WTC11 (cell line): ENCODE results near the gene UBN1.

Source experiments
- ZNF232 ChIP-seq: sonication (generic); formaldehyde crosslinking; IDR thresholded peaks from 2 replicates; pipeline ENCODE4 v1.8.0; 2022; ENCODE audit warnings: mild to moderate bottlenecking, missing genetic modification reagents
- TF ChIP-seq, protein P1 (sequence below): fragments of 200-600 bp; IDR thresholded peaks from 2 replicates; pipeline ENCODE4 v1.8.0; 2022; ENCODE audit warnings: antibody characterized with exemption
- TF ChIP-seq, protein P2 (sequence below): sonication (generic); formaldehyde crosslinking; IDR thresholded peaks from 2 replicates; pipeline ENCODE4 v1.8.1; 2023; ENCODE audit warnings: mild to moderate bottlenecking, missing genetic modification reagents, moderate library complexity
- TF ChIP-seq, protein P3 (sequence below): sonication (generic); formaldehyde crosslinking; IDR thresholded peaks from 2 replicates; pipeline ENCODE4 v1.8.1; 2023; ENCODE audit warnings: mild to moderate bottlenecking, moderate library complexity, missing genetic modification reagents

DNA sequence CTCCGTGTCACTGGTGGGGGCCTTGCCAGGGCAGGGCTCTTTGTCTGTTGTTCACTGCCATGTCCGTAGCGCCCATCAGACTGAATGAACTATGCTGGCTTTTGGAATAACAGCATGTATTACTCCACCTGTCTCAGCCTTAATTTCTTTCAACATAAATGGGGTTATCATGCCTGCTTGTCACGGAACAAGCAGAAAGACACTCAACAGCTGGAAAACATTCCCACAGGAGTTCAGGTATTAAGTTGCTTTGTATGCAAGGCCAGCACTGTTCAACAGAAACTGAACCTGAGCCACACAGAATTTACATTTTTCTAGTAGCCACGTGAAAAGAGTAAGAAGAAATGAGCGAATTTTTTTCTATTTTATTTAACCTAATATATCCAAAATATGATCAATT, 76.6 kb downstream of the UBN1 start:
- TF ChIP-seq, protein P1, sequence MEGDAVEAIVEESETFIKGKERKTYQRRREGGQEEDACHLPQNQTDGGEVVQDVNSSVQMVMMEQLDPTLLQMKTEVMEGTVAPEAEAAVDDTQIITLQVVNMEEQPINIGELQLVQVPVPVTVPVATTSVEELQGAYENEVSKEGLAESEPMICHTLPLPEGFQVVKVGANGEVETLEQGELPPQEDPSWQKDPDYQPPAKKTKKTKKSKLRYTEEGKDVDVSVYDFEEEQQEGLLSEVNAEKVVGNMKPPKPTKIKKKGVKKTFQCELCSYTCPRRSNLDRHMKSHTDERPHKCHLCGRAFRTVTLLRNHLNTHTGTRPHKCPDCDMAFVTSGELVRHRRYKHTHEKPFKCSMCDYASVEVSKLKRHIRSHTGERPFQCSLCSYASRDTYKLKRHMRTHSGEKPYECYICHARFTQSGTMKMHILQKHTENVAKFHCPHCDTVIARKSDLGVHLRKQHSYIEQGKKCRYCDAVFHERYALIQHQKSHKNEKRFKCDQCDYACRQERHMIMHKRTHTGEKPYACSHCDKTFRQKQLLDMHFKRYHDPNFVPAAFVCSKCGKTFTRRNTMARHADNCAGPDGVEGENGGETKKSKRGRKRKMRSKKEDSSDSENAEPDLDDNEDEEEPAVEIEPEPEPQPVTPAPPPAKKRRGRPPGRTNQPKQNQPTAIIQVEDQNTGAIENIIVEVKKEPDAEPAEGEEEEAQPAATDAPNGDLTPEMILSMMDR, result no peak
- no peak for TF ChIP-seq ZNF232
- TF ChIP-seq, protein P2, sequence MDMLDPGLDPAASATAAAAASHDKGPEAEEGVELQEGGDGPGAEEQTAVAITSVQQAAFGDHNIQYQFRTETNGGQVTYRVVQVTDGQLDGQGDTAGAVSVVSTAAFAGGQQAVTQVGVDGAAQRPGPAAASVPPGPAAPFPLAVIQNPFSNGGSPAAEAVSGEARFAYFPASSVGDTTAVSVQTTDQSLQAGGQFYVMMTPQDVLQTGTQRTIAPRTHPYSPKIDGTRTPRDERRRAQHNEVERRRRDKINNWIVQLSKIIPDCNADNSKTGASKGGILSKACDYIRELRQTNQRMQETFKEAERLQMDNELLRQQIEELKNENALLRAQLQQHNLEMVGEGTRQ (CRISPR knock-in tag), result no peak
- TF ChIP-seq, protein P3, sequence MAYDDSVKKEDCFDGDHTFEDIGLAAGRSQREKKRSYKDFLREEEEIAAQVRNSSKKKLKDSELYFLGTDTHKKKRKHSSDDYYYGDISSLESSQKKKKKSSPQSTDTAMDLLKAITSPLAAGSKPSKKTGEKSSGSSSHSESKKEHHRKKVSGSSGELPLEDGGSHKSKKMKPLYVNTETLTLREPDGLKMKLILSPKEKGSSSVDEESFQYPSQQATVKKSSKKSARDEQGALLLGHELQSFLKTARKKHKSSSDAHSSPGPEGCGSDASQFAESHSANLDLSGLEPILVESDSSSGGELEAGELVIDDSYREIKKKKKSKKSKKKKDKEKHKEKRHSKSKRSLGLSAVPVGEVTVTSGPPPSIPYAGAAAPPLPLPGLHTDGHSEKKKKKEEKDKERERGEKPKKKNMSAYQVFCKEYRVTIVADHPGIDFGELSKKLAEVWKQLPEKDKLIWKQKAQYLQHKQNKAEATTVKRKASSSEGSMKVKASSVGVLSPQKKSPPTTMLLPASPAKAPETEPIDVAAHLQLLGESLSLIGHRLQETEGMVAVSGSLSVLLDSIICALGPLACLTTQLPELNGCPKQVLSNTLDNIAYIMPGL (CRISPR knock-in tag), result no peak
